HFF-Myc (cell line): ENCODE data around the gene CLTCL1.

Experiments used
- DNase-seq: peaks from one replicate; pipeline ENCODE4 v3.0.0-alpha.2; 2011; ENCODE audit warnings: low read depth; ENCODE audit errors: extremely low read depth
- H3K4me3 ChIP-seq: replicated peaks from 2 replicates; pipeline ENCODE4 v1.5.1; 2011; ENCODE audit warnings: low read depth, mild to moderate bottlenecking, control low read depth, low read length
- TF ChIP-seq, protein P1 (sequence below): IDR thresholded peaks from 2 replicates; pipeline ENCODE4 v1.5.1; 2012; ENCODE audit warnings: mild to moderate bottlenecking, low read depth, low read length, control low read depth; ENCODE audit errors: missing control alignments

The CLTCL1 gene

DNA sequence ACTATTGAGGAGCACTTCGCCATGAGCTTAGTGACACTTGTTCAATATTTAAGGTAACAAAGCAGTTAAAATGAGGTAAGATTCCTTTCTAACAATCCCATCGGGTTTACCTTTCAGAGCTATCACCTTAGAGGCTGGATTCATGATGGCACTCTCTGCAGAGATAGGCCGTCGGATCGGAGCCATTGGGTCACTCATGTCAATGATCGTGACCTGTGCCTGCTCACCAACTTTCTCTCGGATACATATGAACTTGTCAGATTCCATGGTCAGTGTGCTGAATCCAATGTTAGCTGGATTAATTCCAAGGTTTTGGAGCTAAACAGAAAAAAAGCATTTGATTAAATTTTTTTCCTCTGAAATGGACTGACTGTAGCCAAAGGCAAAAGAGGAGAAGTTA, 16.0 kb downstream of the CLTCL1 start:
- no peak overlapping the region for H3K4me3 ChIP-seq
- TF ChIP-seq, protein P1, sequence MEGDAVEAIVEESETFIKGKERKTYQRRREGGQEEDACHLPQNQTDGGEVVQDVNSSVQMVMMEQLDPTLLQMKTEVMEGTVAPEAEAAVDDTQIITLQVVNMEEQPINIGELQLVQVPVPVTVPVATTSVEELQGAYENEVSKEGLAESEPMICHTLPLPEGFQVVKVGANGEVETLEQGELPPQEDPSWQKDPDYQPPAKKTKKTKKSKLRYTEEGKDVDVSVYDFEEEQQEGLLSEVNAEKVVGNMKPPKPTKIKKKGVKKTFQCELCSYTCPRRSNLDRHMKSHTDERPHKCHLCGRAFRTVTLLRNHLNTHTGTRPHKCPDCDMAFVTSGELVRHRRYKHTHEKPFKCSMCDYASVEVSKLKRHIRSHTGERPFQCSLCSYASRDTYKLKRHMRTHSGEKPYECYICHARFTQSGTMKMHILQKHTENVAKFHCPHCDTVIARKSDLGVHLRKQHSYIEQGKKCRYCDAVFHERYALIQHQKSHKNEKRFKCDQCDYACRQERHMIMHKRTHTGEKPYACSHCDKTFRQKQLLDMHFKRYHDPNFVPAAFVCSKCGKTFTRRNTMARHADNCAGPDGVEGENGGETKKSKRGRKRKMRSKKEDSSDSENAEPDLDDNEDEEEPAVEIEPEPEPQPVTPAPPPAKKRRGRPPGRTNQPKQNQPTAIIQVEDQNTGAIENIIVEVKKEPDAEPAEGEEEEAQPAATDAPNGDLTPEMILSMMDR, result no peak
- DNase-seq, result no peak

DNA sequence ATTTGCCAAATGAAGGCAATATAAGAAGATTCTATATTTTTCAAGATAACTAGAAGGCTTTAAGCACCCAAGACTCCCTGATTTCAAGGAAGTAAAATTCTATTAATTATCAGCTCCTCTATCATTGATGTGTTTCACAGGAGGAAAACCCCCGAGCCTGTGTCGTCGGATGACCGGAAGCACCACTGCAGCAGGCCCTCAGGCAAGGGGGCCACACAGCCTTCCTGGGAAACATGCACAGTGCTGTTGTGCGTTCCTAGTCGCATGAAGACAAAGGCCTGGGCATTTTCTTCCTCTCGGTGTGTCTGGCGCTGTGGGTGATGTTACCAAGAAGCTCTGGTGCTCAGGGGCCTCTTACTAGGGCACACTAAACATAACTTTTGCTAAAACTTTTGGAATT, 16.4 kb downstream of the CLTCL1 start:
- no peak for DNase-seq
- TF ChIP-seq, protein P1, result no peak
- no peak overlapping the region for H3K4me3 ChIP-seq

DNA sequence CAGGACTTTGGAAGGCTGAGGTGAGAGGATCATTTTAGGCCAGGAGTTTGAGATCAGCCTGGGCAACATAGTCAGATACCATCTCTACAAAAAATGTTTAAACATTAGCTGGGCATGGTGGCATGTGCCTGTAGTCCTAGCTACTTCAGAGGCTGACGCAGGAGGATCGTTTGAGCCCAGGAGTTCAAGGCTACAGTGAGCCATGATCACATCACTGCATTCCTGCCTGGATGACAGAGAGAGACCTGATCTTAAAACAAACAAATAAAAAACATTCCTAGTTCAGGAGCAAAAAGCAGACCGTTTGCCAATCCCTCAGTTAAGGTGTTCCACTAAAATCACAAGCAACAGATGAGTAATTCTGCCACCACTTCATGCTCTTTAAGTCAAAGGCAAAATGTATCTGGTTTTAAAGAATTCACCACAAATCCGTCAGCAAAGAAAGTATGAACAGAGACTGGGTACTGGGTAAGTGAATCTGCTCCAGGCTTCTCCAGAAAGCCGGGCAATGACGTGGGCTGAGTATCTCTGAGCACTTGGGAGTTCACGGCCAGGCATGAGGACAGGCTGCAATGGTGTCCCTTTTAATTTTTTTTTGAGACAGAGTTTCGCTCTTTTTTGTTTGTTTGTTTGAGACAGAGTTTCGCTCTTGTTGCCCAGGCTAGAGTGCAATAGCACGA, 19.5 kb downstream of the CLTCL1 start:
- TF ChIP-seq, protein P1, result no peak
- no peak overlapping the region for H3K4me3 ChIP-seq
- no peak for DNase-seq

DNA sequence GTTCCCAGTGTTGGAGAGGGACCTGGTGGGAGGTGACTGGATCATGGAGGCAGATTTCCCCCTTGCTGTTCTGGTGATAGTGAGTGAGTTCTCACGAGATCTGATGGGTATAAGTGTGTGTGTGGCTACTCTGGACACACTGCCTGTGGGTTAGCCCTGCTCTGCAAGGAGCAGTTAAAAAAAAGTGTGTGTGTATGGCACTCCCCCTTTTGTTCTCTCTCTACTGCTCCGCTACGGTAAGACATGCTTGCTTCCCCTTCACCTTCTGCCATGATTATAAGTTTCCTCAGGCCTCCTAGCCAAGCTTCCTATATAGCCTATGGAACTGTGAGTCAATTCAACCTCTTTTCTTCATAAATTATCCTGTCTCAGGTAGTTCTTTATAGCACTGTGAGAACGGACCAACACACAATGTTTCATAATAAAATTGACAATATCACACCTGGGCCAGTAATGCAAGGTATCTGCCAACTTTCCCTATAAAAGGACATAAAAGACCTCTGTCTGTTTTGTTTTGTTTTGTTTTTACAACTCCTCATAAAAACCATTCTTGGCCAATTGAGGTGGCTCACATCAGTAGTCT, 20.2 kb downstream of the CLTCL1 start:
- TF ChIP-seq, protein P1, result no peak
- no peak for DNase-seq
- H3K4me3 ChIP-seq, result no peak overlapping the region

DNA sequence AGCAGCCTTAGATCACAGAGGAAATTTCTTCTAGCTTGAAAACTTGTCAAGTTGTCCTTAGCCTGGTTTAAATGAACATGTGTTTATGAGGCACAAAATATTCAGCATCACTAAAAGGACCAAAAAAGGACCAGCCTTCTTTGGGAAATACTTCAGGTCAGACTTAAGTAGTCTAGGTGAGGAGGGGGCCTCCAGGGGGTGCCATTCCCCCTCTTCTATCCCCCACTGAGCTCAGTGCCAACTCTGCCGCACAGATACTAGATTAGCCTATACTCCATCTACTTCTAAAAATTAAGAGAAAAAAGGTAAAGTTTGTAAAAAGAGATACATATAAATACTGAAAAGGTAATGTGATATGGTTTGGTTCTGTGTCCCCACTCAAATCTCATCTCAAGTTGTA, 20.6 kb downstream of the CLTCL1 start:
- no peak for DNase-seq
- H3K4me3 ChIP-seq, result no peak overlapping the region
- TF ChIP-seq, protein P1, result no peak

DNA sequence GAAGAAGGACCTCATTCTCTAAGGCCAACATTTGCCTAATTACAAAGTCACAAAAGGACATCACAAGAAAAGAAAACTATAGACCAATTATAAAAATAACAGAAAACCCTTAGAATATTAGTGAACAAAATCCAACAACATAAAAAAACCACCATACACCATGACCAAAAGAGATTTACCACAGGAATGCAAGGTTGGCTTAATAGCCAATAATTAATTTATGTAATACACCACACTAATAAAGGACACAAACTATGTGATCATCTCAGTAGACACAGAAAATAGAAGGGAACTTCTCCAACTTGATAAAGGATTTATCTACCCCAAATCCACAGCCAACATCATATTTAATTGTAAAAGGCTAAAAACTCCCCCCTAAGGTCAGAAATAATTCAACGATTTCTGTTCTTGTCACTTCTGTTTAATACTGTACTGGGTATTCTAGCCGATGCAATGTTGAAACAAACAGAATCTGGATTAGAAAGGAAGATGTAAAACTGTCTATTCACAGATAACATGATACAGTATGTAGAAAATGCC, 24.9 kb downstream of the CLTCL1 start:
- H3K4me3 ChIP-seq, result no peak overlapping the region
- no peak for DNase-seq
- TF ChIP-seq, protein P1, result no peak
